Kidney tubule cell (primary cell): ENCODE data around the gene NDUFS6.
"Not testable (repeated sequence)": the region's sequence is repeated elsewhere in the genome, so short reads cannot be mapped to it uniquely, and the experiment has no call there.

ENCODE experiments used
- DNase-seq: peaks from one replicate; pipeline ENCODE4 v3.0.0-alpha.2; 2018; ENCODE audit warnings: low spot score

NDUFS6 gene

GRCh38 chr5:1783216-1783554, 18.0 kb upstream of the NDUFS6 start:
- DNase-seq, result peak; percentile 39

GRCh38 chr5:1784197-1785050, 16.8 kb upstream of the NDUFS6 start:
- no peak for DNase-seq

DNA sequence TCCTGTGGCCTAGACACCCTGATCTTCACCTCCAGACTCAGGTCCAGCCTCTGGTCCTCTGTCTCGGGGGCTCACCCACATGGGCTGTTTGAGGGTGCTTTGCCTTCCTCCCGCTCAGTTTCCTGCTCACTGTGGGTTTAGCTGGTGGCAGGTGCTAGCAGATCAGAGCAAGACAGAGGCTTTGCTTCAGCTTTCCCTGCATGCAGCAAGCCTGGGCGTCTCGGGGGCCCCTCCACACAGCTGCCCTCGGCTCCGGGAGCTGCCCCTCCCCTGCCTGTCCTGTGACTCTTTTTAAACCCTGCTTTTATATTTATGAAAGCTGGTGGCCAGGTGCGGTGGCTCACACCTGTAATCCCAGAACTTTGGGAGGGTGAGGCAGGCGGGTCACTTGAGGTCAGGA, 16.1 kb upstream of the NDUFS6 start:
- DNase-seq, result no peak

GRCh38 chr5:1785984-1786383, 15.2 kb upstream of the NDUFS6 start:
- no peak for DNase-seq

DNA sequence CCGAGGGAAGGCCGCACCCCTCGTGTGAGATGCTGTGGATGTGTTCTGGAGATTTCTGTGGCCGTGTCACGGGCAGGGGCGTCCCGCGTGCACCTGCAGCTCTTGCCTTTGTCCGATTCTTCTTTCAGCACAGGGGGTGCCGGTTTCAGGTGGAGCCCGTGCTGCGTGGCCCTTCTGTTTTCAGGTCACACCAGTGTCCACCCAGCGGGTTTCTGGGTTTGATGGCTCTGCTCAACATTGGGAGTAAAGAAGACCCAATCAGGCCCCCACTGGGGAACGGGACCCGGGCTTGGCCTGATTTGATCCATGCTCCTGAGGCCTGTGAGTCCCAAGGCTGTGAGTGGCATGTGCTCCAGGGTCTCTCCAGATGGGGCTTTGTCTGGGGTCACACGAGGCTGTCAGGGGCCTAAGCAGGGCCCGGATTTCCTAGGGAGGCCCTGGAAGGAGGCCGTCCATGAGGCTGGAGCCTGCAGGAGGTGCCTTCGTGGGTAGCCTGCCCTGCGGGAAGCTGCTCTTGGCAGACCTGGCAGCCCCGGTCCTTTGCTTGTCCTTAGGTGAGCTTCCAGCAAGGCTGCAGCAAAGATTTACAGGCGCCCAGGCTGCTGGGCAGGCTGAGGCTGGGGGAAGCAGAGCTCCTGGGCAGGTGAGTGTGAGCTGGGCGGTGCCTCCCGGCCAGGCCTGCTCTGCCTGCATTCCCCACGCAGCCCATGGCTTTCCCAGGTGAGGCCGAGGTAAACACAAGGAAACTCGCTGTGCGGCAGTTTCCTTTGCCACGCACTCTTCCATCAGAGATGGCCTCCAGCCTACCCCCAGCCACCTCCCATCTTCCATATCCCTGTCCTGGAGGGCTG, 14.4 kb upstream of the NDUFS6 start:
- no peak for DNase-seq

GRCh38 chr5:1787472-1788047, 13.6 kb upstream of the NDUFS6 start:
- DNase-seq, result no peak

GRCh38 chr5:1788200-1788599, 13.0 kb upstream of the NDUFS6 start:
- DNase-seq, result no peak

DNA sequence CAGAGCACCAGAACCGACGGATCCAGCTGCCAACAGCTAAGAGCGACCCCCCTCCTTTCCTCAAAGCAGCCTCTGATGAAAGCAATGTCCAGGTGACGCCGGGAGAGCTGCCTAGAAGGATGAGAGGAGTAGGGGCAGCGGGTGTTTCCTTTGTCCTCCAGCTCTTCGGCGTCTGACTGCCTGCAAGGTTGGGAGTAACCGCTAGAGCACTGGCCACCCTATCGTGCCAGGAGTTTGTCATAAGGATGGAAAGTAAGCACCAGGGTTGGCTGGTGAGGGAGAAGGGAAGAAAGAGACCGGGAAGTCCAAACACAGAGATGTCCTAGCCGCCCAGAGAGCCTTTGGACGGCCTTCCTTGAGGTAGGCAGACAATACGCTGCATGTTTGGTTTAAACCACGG, 12.4 kb upstream of the NDUFS6 start:
- no peak for DNase-seq

- DNase-seq, result not testable (repeated sequence)
Measured at GRCh38 chr5:1789438-1789833, 11.8 kb upstream of the NDUFS6 start.

GRCh38 chr5:1789834-1790471, 11.3 kb upstream of the NDUFS6 start:
- DNase-seq, result peak; percentile 14

DNA sequence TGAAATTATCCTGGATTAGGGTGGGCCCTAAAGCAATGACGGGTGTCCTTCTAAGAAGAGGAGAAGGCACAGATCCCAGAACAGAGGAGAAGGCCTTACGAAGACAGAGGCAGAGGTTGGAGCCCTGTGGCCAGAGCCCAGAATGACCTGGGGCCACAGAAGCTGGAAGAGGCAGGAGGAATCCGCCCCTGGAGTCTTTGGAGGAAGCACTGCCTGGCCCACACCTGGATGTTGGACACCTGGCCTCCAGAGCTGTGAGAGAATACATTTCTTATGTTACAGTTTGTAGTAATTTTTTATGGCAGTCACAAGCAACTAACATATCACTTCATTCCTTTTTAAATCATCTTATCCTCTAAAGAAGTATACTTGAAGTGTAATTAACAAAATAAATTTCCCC, 10.0 kb upstream of the NDUFS6 start:
- DNase-seq, result no peak

GRCh38 chr5:1792842-1793266, 8.4 kb upstream of the NDUFS6 start:
- peak; percentile 65 for DNase-seq

DNA sequence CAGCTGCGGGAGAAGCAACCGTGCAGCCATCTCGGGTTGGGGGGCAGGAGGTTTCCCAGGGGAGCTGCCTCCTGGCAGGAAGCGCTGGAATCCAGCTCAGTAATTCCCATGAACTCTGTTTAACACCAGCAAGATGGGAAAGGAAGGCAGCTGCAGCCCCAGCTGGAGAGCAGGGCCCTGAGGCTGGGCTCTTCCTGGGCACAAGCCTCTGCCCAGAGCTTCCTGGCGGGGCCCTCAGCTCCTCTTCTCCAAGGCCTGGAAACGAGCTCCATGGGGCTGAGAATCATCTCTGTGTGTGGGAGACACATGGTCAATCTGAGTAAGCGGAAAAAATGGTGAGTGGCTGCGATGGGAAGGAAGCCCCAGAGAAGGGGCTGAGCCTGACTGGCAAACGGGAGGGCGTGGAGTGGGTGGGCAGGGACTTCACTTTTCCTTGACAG, 7.9 kb upstream of the NDUFS6 start:
- no peak for DNase-seq

DNA sequence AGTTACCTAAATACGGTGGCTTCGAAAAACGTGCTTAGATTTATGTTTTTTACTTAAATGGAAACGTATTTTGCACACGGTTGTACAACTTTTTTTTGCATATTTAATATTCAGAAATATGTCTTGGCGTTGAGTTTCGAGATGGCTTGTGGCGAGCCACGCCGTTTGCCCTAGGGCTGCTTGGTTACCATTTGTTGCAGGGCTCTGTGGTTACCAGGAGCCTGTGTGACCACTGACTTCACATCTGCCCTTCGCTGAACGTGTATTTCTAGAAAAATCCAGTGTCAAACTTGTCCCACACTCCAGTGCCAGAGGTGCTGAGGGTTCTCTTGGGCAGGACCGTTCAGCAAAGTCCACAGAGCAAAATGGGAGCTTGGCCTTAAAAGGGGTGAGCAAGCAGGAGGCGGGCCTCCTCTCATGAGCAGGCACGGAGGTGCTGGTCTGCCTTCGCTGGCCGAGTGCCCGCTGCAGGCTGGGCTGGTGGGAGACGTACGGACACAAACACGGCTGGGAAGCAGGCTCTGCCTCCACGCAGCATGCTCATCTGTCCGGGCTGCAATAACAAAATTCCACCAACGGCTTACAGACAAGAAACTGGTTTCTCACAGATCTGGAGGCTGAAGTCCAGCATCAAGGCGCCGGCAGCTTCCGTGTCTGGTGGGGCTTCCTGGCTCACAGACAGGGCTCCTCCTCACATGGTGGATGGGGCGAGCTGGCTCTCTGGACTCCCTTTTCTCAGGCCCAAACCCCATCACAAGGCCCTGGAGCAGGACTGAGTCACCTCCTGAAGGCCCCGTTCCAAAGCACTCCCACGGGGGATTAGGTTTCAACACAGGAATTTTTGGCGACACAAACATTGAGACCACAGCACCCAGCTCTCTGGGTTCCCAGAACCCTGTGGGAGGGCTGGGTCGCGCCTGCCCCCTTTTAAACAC, 7.0 kb upstream of the NDUFS6 start:
- peak; percentile 34 for DNase-seq

- no peak for DNase-seq
Measured at GRCh38 chr5:1794901-1795290, 6.3 kb upstream of the NDUFS6 start.

DNA sequence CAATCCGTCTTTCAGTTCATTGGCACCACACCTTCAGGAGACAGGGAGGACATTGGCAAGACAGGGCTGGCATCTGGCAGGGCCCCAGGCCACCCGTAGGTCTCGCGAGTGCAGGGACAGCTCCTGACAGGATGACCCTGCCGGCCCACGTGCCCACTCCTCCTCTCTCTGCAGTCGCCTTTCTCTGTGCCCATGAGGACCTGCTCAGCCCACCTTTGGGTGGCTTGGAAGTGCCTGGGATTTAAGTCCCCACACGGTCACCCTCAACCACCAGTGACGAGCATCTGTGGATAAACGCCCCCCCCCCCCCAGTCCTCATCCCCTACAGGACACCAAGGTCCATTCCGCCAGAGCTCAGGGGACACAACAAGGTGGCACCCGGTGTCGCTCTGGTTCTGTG, 5.7 kb upstream of the NDUFS6 start:
- no peak for DNase-seq

GRCh38 chr5:1795931-1796330, 5.3 kb upstream of the NDUFS6 start:
- DNase-seq, result no peak

DNA sequence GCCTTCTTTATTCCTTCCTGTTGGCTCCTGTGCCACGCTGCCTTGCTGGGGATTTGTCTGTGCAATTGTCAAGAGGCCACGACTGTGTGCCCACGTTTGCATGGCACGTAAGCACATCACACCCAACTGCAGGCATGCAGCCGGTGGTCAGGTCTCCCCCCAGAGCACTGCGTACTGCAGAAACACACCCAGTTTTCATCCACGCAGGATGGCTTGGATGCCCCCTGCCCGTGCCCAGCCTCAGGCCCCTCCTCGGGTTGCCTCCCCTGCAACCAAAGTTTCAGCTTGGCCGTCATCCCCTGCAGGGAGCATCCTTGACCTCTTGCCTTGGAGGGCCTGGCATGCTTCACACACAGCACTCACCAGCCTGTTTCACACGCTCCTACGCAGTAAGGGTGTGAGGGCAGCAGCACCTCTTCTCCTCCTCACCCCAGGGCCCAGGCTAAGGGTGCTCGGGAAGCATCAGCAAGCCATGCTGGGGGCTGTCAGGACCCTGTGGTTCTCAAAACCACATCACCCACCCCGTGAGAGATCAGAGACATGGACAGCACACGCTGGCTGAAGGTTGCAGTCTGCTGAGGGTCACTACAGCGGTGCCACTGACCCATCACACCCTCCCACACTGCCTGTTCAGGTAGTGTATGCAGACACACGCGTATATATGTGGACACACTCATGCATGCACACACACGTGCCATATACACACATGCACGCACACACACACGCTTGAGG, 4.7 kb upstream of the NDUFS6 start:
- DNase-seq, result no peak

DNA sequence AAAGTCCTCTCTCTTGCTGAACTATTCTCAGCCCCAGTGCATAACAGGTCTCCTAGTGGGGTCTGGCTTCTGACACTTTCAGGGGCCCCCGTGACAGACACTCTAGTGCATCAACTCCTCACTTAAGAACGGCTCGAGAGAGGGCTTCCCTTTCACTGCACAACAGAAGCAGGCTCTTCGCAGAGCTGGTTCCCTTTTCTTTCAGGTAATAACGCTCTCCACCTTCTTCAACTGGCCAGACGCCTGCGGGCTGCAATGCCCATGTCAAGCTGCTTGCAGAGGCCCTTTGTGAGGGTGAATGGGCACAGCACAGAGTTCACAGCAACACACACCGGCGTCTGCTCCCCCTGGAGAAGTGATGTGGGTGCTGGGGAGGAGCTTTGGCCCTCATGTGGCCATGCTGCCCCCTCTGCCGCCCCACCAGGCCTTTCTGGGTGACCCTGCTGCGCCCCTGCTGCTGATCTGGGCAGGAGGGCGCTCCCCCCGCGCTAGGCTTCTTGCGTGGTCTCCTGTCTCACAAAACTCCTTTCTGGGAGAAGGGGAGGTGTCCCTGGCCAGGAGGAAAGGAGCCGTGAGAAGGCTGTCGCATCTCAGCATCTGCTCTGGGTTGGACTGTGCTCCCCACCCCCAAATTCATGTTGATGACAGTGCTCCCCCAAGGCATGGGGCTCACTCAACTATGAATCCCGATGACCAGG, 4.0 kb upstream of the NDUFS6 start:
- no peak for DNase-seq

DNA sequence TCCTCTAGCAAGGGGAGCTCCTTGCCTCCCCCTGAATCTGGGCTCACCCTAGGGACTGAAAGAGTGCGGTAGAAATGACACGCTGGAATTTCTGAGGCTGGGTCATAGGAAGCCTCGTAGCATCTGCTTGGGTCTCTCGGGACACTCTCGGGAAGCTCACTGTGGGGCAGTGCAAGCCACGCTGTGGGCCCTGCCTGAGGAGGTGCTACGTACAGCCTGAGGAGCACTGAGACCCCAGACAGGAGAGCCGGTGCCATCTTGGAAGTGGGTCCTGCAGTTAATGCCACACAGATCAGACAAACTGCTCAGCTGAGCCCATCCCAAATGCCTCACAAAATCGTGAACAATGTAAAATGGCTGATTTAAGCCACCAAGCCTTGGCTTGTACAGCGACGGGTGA, 3.4 kb upstream of the NDUFS6 start:
- no peak for DNase-seq
